Stimulated activated effector memory CD8-positive, alpha-beta T cell treated with anti-CD3 and anti-CD28 coated beads, Interleukin-12 subunit alpha, Interleukin-12 subunit beta, amount 100 ng/mL, for 72 hours (primary cell): ENCODE results near the gene ANKUB1.

Experiments used
- ATAC-seq: fragments of 150-1000 bp; cut with Tn5 transposase; 2 replicates; pipeline ENCODE4 v1.10.0; 2021
- DNase-seq, 2 donors: peaks; one replicate each; pipeline ENCODE4 v3.0.0; 2021 to 2022; ENCODE audit warnings: low spot score in 2 of 2
- H3K27ac Mint-ChIP-seq: one replicate; pipeline ENCODE4 v1.8.0; 2022; ENCODE audit warnings: mild to moderate bottlenecking, mixed read lengths
- H3K36me3 Mint-ChIP-seq: one replicate; pipeline ENCODE4 v1.8.0; 2022; ENCODE audit warnings: mild to moderate bottlenecking, mixed read lengths
- H3K4me1 Mint-ChIP-seq: one replicate; pipeline ENCODE4 v1.8.0; 2022; ENCODE audit warnings: mixed read lengths
- H3K4me3 Mint-ChIP-seq: one replicate; pipeline ENCODE4 v1.8.0; 2022; ENCODE audit warnings: mild to moderate bottlenecking, mixed read lengths
- H3K9me3 Mint-ChIP-seq: one replicate; pipeline ENCODE4 v1.8.0; 2022; ENCODE audit warnings: mixed read lengths

ANKUB1 gene

GRCh38 chr3:149784064-149784704 is 8.2 kb downstream of the ANKUB1 start:
- no peaks in the 10 kb centered on the region for H3K9me3 Mint-ChIP-seq
- DNase-seq (no peak), ATAC-seq (no peak)
- H3K27ac Mint-ChIP-seq, result no peak overlapping the region
- no peaks in the 10 kb centered on the region for H3K36me3 Mint-ChIP-seq
- H3K4me3 Mint-ChIP-seq, result no peak overlapping the region
- H3K4me1 Mint-ChIP-seq, result no peaks in the 10 kb centered on the region

GRCh38 chr3:149783576-149783975 is 8.8 kb downstream of the ANKUB1 start:
- H3K36me3 Mint-ChIP-seq, result no peaks in the 10 kb centered on the region
- H3K27ac Mint-ChIP-seq, result no peak overlapping the region
- H3K4me3 Mint-ChIP-seq, result no peak overlapping the region
- H3K4me1 Mint-ChIP-seq, result no peaks in the 10 kb centered on the region
- ATAC-seq (no peak), DNase-seq (no peak)
- no peaks in the 10 kb centered on the region for H3K9me3 Mint-ChIP-seq

- H3K4me3 Mint-ChIP-seq, result no peak overlapping the region
Observed at GRCh38 chr3:149781741-149782140, 10.6 kb downstream of the ANKUB1 start.

GRCh38 chr3:149781211-149781610 is 11.1 kb downstream of the ANKUB1 start:
- no peak for ATAC-seq

More at GRCh38 chr3:149781741-149782140, 10.6 kb downstream of the ANKUB1 start:
- no peaks in the 10 kb centered on the region for H3K36me3 Mint-ChIP-seq
- H3K27ac Mint-ChIP-seq, result no peak overlapping the region
- H3K9me3 Mint-ChIP-seq, result no peaks in the 10 kb centered on the region
- H3K4me1 Mint-ChIP-seq, result no peaks in the 10 kb centered on the region
- ATAC-seq (no peak), DNase-seq (no peak)

GRCh38 chr3:149777414-149778214 is 14.7 kb downstream of the ANKUB1 start:
- Mint-ChIP-seq H3K27ac (no peak overlapping the region), H3K9me3 (no peaks in the 10 kb centered on the region), H3K36me3 (no peaks in the 10 kb centered on the region), H3K4me1 (no peaks in the 10 kb centered on the region), H3K4me3 (no peak overlapping the region)
- no peak for DNase-seq
- no peak for ATAC-seq

More at GRCh38 chr3:149781211-149781610, 11.1 kb downstream of the ANKUB1 start:
- no peak overlapping the region for H3K4me3 Mint-ChIP-seq
- no peaks in the 10 kb centered on the region for H3K4me1 Mint-ChIP-seq
- H3K27ac Mint-ChIP-seq, result no peak overlapping the region
- H3K9me3 Mint-ChIP-seq, result no peaks in the 10 kb centered on the region
- no peaks in the 10 kb centered on the region for H3K36me3 Mint-ChIP-seq
- no peak for DNase-seq

GRCh38 chr3:149776170-149776569 is 16.2 kb downstream of the ANKUB1 start:
- ATAC-seq (no peak), DNase-seq (no peak)
- Mint-ChIP-seq H3K36me3 (no peaks in the 10 kb centered on the region), H3K9me3 (no peaks in the 10 kb centered on the region), H3K4me3 (no peak overlapping the region), H3K4me1 (no peaks in the 10 kb centered on the region), H3K27ac (no peak overlapping the region)

GRCh38 chr3:149772861-149773260 is 19.5 kb downstream of the ANKUB1 start:
- Mint-ChIP-seq H3K36me3 (no peaks in the 10 kb centered on the region), H3K27ac (no peak overlapping the region), H3K4me1 (no peaks in the 10 kb centered on the region), H3K9me3 (no peaks in the 10 kb centered on the region), H3K4me3 (no peak overlapping the region)
- DNase-seq, result no peak
- no peak for ATAC-seq

DNA sequence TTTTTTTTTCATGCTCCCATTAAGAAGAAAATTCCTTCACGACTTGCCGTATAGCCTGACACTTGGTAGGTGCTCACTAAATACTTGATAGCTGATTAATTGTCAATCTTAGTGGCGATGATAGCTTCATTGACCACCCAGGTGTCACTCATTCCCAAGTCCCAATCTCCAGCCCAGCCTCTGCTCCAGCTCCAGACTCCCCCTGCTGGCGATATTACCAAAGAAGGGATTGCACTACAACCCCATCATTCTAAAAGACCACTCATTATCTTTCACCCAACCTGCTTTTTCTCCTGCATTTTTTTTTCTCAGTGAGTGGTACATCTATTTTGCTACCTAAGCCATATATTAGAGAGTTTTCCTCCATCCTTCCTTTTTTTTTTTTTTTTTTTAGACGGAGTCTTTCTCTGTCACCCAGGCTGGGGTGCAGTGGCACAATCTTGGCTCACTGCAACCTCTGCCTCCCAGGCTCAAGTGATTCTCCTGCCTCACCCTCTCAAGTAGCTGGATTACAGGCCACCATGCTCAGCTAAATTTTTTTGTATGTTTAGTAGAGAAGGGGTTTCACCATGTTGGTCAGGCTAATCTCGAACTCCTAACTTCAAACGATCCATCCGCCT is 20.6 kb downstream of the ANKUB1 start:
- Mint-ChIP-seq H3K27ac (no peak overlapping the region), H3K4me3 (no peak overlapping the region), H3K36me3 (no peaks in the 10 kb centered on the region), H3K9me3 (no peaks in the 10 kb centered on the region), H3K4me1 (no peaks in the 10 kb centered on the region)
- ATAC-seq (peak; percentile 65), DNase-seq (peak; percentile 36 to 72)

DNA sequence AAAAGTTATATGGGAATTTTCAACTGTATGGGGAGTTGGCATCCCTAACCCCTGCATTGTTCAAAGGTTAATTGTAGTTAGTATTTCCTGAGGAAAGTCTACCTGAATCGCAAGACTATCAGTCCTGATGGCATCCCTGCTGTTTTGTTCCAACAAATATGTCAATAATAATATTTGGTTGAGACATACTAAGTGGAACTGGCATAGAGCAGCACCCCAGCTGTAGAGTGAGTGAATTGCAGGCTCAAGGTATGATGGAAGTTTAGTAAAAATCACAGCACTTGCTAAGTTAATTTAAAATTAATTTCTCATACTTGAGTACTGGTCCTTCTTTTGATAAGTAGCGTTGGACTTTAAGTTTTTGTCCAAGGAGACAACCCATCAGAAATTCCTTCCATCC is 22.1 kb downstream of the ANKUB1 start:
- H3K27ac Mint-ChIP-seq, result no peak overlapping the region
- H3K4me1 Mint-ChIP-seq, result no peaks in the 10 kb centered on the region
- H3K4me3 Mint-ChIP-seq, result no peak overlapping the region
- no peaks in the 10 kb centered on the region for H3K36me3 Mint-ChIP-seq
- DNase-seq, result no peak
- no peak for ATAC-seq
- no peaks in the 10 kb centered on the region for H3K9me3 Mint-ChIP-seq

GRCh38 chr3:149768704-149769103 is 23.6 kb downstream of the ANKUB1 start:
- Mint-ChIP-seq H3K4me3 (no peak overlapping the region), H3K27ac (no peak overlapping the region), H3K4me1 (no peaks in the 10 kb centered on the region), H3K9me3 (no peaks in the 10 kb centered on the region), H3K36me3 (no peaks in the 10 kb centered on the region)
- no peak for DNase-seq
- no peak for ATAC-seq

- Mint-ChIP-seq H3K36me3 (no peaks in the 10 kb centered on the region), H3K9me3 (no peaks in the 10 kb centered on the region), H3K4me3 (no peak overlapping the region), H3K27ac (no peak overlapping the region), H3K4me1 (no peaks in the 10 kb centered on the region)
- ATAC-seq (no peak), DNase-seq (no peak)
Observed at GRCh38 chr3:149767720-149768119, 24.6 kb downstream of the ANKUB1 start.

DNA sequence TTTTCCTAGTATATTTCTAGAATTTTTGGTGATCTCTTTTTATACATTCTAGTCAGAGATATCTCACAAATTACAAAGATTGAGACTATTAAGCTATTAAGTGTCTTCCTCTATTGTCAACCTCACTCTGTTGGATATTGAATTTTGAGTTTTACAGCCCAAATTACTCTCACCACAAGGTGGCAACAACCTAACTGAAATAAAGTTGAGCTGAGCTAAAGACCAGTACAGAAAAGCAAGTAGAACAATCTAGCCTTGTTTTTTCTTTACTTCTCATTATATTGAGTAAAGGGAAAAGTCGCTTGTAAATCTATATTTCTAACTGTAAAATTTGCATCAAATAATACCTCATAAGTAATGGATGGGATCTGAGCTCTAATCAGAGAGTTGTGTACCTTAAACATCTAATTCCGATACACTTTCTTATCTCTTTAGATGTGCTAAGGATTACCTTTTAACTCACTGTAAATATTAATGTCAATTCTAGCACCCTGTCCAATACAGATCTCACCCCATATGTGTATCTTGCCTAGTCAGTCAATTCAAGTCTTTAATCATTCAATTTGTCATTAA is 26.5 kb downstream of the ANKUB1 start:
- Mint-ChIP-seq H3K9me3 (no peaks in the 10 kb centered on the region), H3K4me3 (no peak overlapping the region), H3K36me3 (no peaks in the 10 kb centered on the region), H3K27ac (no peak overlapping the region), H3K4me1 (no peaks in the 10 kb centered on the region)
- no peak for DNase-seq
- no peak for ATAC-seq

GRCh38 chr3:149764302-149764701 is 28.1 kb downstream of the ANKUB1 start:
- no peak overlapping the region for H3K4me3 Mint-ChIP-seq
- no peaks in the 10 kb centered on the region for H3K9me3 Mint-ChIP-seq
- ATAC-seq (no peak), DNase-seq (no peak)
- H3K36me3 Mint-ChIP-seq, result no peaks in the 10 kb centered on the region
- no peaks in the 10 kb centered on the region for H3K4me1 Mint-ChIP-seq
- H3K27ac Mint-ChIP-seq, result no peak overlapping the region

DNA sequence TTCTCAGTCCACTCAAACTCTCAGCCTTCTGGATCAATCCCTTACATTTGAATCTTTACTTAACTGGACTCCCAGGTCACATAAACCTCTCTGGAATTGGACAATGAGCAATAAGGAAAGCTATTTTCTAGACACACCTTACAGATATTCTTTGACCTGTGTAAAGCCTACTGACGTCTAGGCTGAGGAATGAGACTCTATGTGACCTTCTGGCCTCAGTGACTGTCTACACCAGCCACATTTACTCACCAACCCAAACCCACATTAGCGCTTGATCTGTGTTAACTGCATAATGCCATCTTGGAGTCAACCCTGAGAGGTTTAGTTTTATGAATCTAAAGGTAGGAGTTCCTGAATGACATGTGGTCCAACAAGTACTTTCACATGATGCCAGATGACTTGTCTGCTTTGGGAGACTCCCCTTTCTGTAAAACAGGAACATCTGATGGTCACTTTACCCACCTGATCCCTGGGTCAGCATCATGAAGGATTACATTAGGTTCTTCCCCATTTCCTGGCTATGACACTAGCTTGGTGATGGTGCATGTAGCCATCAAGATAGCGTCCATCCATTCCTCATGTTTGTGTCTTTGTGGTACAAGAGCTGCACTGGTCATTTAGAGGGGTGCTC is 28.7 kb downstream of the ANKUB1 start:
- ATAC-seq, result peak; percentile 51
- Mint-ChIP-seq H3K36me3 (no peaks in the 10 kb centered on the region), H3K27ac (no peak overlapping the region), H3K9me3 (no peaks in the 10 kb centered on the region), H3K4me1 (no peaks in the 10 kb centered on the region), H3K4me3 (no peak overlapping the region)
- no peak for DNase-seq

DNA sequence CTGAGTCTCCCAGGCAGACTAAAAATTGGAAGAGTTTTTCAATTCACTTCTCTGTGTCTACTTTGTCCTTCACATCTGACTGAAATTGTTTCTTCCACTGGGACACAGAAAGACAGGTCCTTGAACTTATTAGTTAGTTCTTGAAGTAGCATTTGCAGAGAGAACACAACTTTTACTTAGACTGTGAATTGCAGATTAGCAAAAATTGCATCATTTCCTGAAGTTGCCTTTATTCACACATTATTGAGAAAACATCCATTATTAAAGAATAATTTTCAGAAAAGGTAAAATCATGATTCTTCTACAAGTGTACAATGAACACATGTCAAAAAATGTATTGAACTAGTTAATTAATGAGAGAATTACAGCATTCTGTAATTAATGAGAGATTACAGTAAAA is 38.6 kb downstream of the ANKUB1 start:
- H3K9me3 Mint-ChIP-seq, result no peaks in the 10 kb centered on the region
- H3K4me1 Mint-ChIP-seq, result peaks cover 20% of the 10 kb centered on the region
- H3K27ac Mint-ChIP-seq, result peak overlapping the region; percentile 29
- no peak for ATAC-seq
- no peak for DNase-seq
- H3K36me3 Mint-ChIP-seq, result peaks cover 21% of the 10 kb centered on the region
- H3K4me3 Mint-ChIP-seq, result peak overlapping the region; percentile 94
